ENCODE results near the gene FKBP5. TPM values are rescaled to one million over a fixed set of nuclear protein-coding genes. Genes with fewer than 3 reads are reported as not detected.
A peak's percentile ranks its signal among the peaks of the same experiment; 100 is the strongest.
"Not testable (repeated sequence)": the region's sequence is repeated elsewhere in the genome, so short reads cannot be mapped to it uniquely, and the experiment has no call there.

Gene FKBP5
- total RNA-seq, 1 donor from 2014 or later: 101 TPM

DNA sequence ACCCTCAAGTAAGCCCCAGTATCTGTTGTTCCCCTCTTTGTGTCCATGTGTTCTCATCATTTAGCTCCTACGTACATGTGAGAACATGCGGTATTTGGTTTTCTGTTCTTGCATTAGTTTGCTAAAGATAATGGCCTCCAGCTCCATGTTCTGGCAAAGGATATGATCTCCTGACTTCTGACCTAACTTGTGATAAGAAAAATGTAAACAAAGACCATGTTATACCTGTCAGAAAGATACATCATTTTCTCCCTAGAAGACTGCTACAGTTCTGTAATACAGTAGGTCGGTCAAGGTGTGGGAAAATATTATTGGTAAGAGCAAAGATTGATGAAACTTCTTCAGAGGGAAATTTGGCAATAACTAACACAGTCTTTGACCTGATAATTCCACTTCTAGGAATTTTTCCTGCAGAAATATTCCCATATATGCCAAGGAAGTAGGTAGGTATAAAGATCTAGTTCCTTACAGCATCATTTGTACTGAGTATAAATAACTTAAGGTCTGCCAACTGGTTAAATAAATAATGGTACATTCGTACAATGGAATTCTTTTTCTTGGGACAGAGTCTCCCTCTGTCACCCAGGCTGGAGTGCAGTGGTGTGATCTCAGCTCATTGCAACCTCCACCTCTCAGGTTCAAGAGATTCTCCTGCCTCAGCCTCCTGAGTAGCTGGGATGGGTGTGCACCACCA is 19.1 kb upstream of the FKBP5 start:
- intact Hi-C loops (cut with DNase I): no loop called here
- DNase-seq (ENCODE audit: missing footprints): no peak
- ATAC-seq: no peak

GRCh38 chr6:35706468-35706867 is 17.8 kb upstream of the FKBP5 start:
- DNase-seq (ENCODE audit: missing footprints) (no peak), ATAC-seq (no peak)
- intact Hi-C loops (cut with DNase I): no loop called here

- DNase-seq (ENCODE audit: missing footprints) (no peak), ATAC-seq (no peak)
- intact Hi-C loops (cut with DNase I): no loop called here
These were observed 14.8 kb upstream of the FKBP5 start for GRCh38 chr6:35703554-35703953.

DNA sequence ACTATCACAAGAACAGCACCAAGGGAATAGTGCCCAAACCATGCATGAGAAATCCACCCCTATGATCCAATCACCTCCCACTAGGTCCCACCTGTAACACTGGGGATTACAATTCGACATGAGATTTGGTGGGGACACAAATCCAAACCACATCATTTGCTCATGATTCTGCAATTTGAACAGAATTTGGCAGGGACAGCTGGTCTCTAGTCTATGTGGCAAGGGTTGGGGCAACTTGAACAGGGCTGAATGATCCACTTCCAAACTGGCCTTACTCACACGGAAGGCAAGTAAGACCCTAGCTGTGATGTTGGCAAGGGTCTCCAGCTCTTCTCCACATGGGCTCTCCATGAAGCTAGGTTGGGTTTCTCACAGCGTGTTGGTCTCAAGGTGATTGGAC is 10.1 kb upstream of the FKBP5 start:
- ATAC-seq (no peak), DNase-seq (ENCODE audit: missing footprints) (no peak)
- intact Hi-C loops (cut with DNase I): no loop called here

- ATAC-seq; DNase-seq (ENCODE audit: missing footprints): not testable (repeated sequence)
These were observed 9.7 kb upstream of the FKBP5 start for GRCh38 chr6:35698430-35698829.

GRCh38 chr6:35694462-35694861 is 5.7 kb upstream of the FKBP5 start:
- DNase-seq (ENCODE audit: missing footprints) (no peak), ATAC-seq (no peak)
- intact Hi-C loops (cut with DNase I): no loop called here

More at GRCh38 chr6:35698430-35698829, 9.7 kb upstream of the FKBP5 start:
- intact Hi-C loops (cut with DNase I): not testable (repeated sequence)

GRCh38 chr6:35691027-35691824 is 2.5 kb upstream of the FKBP5 start:
- DNase-seq (ENCODE audit: missing footprints) (peak; percentile 93), ATAC-seq (peak; percentile 83)
- intact Hi-C loops (cut with DNase I): loop anchor here (1.0 kb wide), 1 partner anchor 31 kb away; no protein-coding TSS in a partner anchor

DNA sequence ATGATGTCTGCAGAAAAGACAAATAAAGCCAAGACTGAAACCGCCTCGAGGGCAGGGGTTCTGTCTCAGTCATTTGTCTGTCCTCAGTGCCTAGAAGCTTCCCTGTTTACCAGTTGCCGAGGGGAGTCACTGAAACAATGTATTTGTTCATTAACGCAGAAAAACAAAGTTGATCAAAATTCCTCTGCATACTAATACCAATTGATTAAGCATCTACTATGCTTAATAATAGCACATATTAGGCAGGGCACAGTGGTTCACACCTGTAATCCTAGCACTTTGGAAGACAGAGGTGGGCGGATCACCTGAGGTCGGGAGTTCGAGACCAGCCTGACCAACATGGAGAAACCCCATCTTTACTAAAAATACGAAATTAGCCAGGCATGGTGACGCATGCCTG is 1.8 kb upstream of the FKBP5 start:
- intact Hi-C loops (cut with DNase I): no loop called here
- ATAC-seq: no peak
- no peak for DNase-seq (ENCODE audit: missing footprints)

- ATAC-seq; DNase-seq (ENCODE audit: missing footprints); intact Hi-C loops (cut with DNase I): not testable (repeated sequence)
These were observed 1.3 kb upstream of the FKBP5 start for GRCh38 chr6:35690006-35690405.

- ATAC-seq: peak; percentile 10
- intact Hi-C loops (cut with DNase I): loop anchor here (1.0 to 5.0 kb wide), 3 partner anchors 39 to 101 kb away; no protein-coding TSS in a partner anchor
These were observed 784 bp downstream of the FKBP5 start for GRCh38 chr6:35687658-35688604.

DNA sequence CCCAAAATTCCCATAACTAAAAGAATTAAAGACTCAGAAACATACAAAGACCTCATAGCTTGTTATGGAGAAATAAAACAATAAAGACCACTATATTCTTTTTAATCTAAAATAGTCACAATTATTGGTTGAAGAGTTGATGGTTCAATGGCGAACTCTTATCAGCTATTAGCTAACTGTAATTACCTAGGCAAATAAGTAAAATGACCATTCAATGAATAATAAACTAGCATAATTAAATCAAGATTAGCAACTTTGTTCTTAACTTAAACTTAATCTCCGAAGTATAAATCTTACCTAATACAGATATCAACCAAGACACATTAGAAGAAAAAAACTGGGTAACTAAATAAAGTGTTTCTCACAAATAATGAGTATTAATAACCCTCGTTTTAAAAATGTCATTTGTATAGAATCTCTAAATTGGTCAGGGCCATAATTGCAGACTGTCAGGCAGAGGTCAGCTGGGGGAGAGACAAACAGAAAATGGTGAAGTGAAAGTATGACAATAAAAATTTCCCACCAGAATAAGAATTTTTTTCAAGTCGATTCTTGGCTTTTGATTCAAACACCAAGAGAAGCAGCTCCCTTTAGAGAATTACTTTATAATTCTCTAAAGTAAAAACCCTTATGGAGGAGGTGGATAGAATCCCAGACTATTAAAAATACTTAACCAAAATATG is 1.7 kb downstream of the FKBP5 start:
- DNase-seq (ENCODE audit: missing footprints) (no peak), ATAC-seq (no peak)
- intact Hi-C loops (cut with DNase I): loop anchor here (5.0 kb wide), 1 partner anchor 100 kb away; no protein-coding TSS in a partner anchor

More at GRCh38 chr6:35687658-35688604, 784 bp downstream of the FKBP5 start:
- DNase-seq (ENCODE audit: missing footprints): peak; percentile 88

- intact Hi-C loops (cut with DNase I): loop anchor here (5.0 kb wide), 1 partner anchor 99 kb away; no protein-coding TSS in a partner anchor
- no peak for DNase-seq (ENCODE audit: missing footprints)
- ATAC-seq: no peak
These were observed 2.3 kb downstream of the FKBP5 start for GRCh38 chr6:35686436-35686835.

GRCh38 chr6:35683267-35683666 is 5.4 kb downstream of the FKBP5 start:
- ATAC-seq: no peak
- intact Hi-C loops (cut with DNase I): no loop called here
- no peak for DNase-seq (ENCODE audit: missing footprints)

DNA sequence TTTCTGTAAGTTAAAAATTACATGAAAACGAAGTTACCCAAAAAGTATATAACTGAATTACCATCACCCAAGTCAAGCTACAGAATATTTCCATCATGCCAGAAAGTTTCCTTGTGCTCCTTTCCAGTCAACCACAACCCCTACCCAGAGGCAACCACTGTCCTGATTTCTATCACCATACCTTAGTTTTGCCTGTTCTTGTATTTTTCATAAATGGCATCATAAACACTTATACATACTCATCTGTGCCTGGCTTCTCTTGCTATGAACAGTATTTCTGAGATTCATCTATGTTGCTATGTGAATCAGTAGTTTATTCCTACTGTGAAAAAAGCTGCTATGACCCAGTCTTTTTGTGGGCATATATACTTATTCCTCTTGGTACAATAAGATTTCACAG is 7.4 kb downstream of the FKBP5 start:
- DNase-seq (ENCODE audit: missing footprints) (no peak), ATAC-seq (no peak)
- intact Hi-C loops (cut with DNase I): no loop called here

- ATAC-seq (no peak), DNase-seq (ENCODE audit: missing footprints) (no peak)
- intact Hi-C loops (cut with DNase I): no loop called here
These were observed 9.3 kb downstream of the FKBP5 start for GRCh38 chr6:35679399-35679798.

DNA sequence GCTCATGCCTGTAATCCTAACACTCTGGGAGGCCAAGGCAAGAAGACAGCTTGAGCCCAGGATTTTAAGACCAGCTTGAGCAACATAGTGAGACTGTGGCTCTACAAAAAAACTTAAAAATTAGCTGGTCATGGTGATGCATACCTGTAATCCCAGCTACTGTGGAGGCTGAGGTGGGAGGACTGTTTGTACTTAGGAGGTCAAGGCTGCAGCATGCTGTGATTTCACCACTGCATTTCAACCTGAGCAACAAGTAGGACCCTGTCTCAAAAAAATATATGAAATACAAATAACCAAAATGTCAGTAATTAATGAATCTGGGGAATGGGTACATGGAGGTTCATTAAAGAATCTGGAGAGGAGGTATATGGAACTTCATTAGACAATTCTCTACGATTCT is 9.9 kb downstream of the FKBP5 start:
- no peak for ATAC-seq
- no peak for DNase-seq (ENCODE audit: missing footprints)
- intact Hi-C loops (cut with DNase I): no loop called here

DNA sequence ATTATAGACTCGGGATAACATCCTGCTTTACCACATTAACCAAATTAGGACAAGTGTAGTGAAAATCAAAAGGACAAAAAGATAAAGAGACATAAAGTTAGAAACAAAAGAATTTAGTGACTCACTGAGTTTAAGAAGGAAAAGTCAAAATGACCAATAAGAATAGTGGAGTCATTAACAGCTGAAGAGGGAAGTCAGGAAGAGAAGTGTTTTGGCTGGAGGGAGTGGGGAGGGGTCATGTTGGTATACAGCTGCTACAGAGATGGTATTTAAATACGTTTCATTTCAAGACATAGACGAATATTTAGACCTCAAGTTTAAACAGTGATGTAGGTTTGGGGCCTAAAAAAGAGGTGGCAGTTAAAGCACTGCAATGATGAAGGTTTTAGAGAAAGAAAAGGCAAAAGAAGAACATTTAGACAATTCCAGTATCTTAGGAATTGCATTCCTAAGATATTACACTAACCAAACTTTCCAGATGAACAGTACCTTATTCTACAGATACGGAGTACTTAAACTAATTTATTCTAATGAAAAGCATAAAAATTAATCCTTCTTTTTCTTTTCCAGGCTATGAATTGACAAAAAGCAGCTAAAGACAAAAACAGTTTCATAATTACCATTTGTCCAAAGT is 10.6 kb downstream of the FKBP5 start:
- ATAC-seq: no peak
- intact Hi-C loops (cut with DNase I): no loop called here
- DNase-seq (ENCODE audit: missing footprints): no peak

GRCh38 chr6:35677456-35677855 is 11.3 kb downstream of the FKBP5 start:
- intact Hi-C loops (cut with DNase I): no loop called here
- no peak for DNase-seq (ENCODE audit: missing footprints)
- no peak for ATAC-seq

Data from Right ventricle myocardium inferior (tissue), 1 donor.